ENCODE results near the gene XIRP1. TPM values are rescaled to one million over a fixed set of nuclear protein-coding genes. Genes with fewer than 3 reads are reported as not detected.

Gene XIRP1
- total and polyA plus RNA-seq, 2 of the 13 experiments (the other 11 are each of a cell fraction or from before 2014, with no cell fraction given) = not detected

DNA sequence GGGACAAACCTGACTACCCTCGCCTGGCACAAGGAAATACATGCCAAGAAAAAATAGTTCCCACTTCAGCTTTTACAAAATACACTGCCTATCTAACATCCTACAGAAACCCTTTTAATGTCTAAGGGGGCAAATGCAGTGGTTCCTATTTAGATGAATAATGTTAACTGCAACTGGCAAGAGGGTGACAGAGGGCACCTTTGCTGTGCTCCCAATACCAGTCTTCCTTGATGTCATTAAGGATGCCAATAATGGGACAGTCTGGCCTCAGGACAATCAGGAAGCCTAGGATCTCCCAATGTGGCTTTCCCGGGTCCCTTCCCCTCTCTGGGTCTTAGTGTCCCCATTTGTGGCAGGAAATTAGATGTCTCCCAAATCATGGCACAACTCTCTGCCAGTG, 53.0 kb downstream of the XIRP1 start:
- TF ChIP-seq, protein P1, sequence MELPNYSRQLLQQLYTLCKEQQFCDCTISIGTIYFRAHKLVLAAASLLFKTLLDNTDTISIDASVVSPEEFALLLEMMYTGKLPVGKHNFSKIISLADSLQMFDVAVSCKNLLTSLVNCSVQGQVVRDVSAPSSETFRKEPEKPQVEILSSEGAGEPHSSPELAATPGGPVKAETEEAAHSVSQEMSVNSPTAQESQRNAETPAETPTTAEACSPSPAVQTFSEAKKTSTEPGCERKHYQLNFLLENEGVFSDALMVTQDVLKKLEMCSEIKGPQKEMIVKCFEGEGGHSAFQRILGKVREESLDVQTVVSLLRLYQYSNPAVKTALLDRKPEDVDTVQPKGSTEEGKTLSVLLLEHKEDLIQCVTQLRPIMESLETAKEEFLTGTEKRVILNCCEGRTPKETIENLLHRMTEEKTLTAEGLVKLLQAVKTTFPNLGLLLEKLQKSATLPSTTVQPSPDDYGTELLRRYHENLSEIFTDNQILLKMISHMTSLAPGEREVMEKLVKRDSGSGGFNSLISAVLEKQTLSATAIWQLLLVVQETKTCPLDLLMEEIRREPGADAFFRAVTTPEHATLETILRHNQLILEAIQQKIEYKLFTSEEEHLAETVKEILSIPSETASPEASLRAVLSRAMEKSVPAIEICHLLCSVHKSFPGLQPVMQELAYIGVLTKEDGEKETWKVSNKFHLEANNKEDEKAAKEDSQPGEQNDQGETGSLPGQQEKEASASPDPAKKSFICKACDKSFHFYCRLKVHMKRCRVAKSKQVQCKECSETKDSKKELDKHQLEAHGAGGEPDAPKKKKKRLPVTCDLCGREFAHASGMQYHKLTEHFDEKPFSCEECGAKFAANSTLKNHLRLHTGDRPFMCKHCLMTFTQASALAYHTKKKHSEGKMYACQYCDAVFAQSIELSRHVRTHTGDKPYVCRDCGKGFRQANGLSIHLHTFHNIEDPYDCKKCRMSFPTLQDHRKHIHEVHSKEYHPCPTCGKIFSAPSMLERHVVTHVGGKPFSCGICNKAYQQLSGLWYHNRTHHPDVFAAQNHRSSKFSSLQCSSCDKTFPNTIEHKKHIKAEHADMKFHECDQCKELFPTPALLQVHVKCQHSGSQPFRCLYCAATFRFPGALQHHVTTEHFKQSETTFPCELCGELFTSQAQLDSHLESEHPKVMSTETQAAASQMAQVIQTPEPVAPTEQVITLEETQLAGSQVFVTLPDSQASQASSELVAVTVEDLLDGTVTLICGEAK (IDR thresholded peaks at IDR 0.05) = no peak
- TF ChIP-seq, protein P1 (CRISPR knock-in tag; IDR thresholded peaks at IDR 0.05) = no peak
- TF ChIP-seq PPARG (CRISPR knock-in tag; conservative IDR thresholded peaks at IDR 0.05) (no peak), POLR2AphosphoS2 (IDR thresholded peaks at IDR 0.05; ENCODE audit: low read depth, low read length) (peak; percentile 36; the same call in 1 of the 2 replicates)
- no peaks in the 10 kb centered on the region for H3K27me3 ChIP-seq (ENCODE audit: control insufficient read depth in 1 of 2, insufficient read depth in 2 of 2, low read length in 2 of 2)
- 93% methylated on average over 2 of the region's 2 CpGs for WGBS (ENCODE audit: low lambda C conversion rate)
- no TSS peak for BruUV-seq (replicated peaks)
- FAIRE-seq = no peak
- intact Hi-C loops (cut with micrococcal nuclease; ENCODE audit: unreplicated experiment) = no loop called here
- no peaks in the 10 kb centered on the region for H3K79me2 ChIP-seq (ENCODE audit: insufficient read depth, low read length)
- H2AFZ ChIP-seq (ENCODE audit: low read length) = no peak overlapping the region
- in situ Hi-C loops (cut with HindIII; ENCODE audit: extremely low pct_ligation_motif_present, low pct_unique_long_range_greater_than_20kb) = no loop called here
- no peak overlapping the region for H3K9ac ChIP-seq (ENCODE audit: insufficient read depth, low read depth, low read length)
- CTCF ChIA-PET (ENCODE audit: low intra/inter-chr PET ratio, low total read pairs) = no interaction called here
- H3K4me3 ChIP-seq (replicated peaks in 1 of 3; ENCODE audit: insufficient read depth in 1 of 3, low read depth in 2 of 3, low read length in 3 of 3) = no peak overlapping the region
- no peak overlapping the region for H3K27ac ChIP-seq (ENCODE audit: extremely low read length, insufficient read depth, low read length)
- DNase-seq (ENCODE audit: low spot score) = no peak
- peaks cover 18 to 28% of the 10 kb centered on the region in 2 experiments; a peak in 4 of 5 replicates for H3K36me3 ChIP-seq (replicated peaks in 1 of 2; ENCODE audit: control insufficient read depth in 1 of 2, insufficient read depth in 2 of 2, low read length in 2 of 2)
- no peak for ATAC-seq
- POLR2A ChIA-PET = no interaction called here
- H3K4me2 ChIP-seq (ENCODE audit: low read depth, low read length) = no peak overlapping the region
- H3K9me3 ChIP-seq (ENCODE audit: low read length) = no peaks in the 10 kb centered on the region
- peaks cover 3% of the 10 kb centered on the region; the same call in 1 of the 2 replicates for H4K20me1 ChIP-seq (ENCODE audit: insufficient read depth, low read length)
- no peaks in the 10 kb centered on the region for H3K4me1 ChIP-seq (ENCODE audit: insufficient read depth, low read length)
